GM18951 (cell line): Measurements from ENCODE around the gene TMPRSS11A.

ENCODE experiments used
- POLR2A ChIP-seq: IDR thresholded peaks from 4 replicates; pipeline ENCODE4 v1.6.1; 2011; ENCODE audit warnings: mild to moderate bottlenecking; ENCODE audit not compliant: insufficient read length, insufficient read depth; ENCODE audit errors: extremely low read depth
- in situ Hi-C: fragments of 300-500 bp; cut with MboI; formaldehyde crosslinking; loops from one replicate; pipeline ENCODE4 v1.12.0; 2022; ENCODE audit warnings: low sequenced_read_pairs, mixed read lengths, inconsistent platforms; ENCODE audit not compliant: unreplicated experiment

Gene TMPRSS11A

GRCh38 chr4:67963356-67963755 is at the start of gene TMPRSS11A:
TMPRSS11A (minus strand) TSS chr4:67963493; CDS start chr4:67963393, 100 bp downstream.
- no peak for TF ChIP-seq POLR2A
- in situ Hi-C loops = no loop called here

GRCh38 chr4:68011684-68012083 is 48.4 kb upstream of the TMPRSS11A start:
- TF ChIP-seq POLR2A = no peak
- in situ Hi-C loops = no loop called here

GRCh38 chr4:68002906-68003305 is 39.6 kb upstream of the TMPRSS11A start:
- no peak for TF ChIP-seq POLR2A
- in situ Hi-C loops = no loop called here

GRCh38 chr4:67996127-67996526 is 32.8 kb upstream of the TMPRSS11A start:
- no peak for TF ChIP-seq POLR2A
- in situ Hi-C loops = no loop called here

GRCh38 chr4:67988991-67989390 is 25.7 kb upstream of the TMPRSS11A start:
- TF ChIP-seq POLR2A = no peak
- in situ Hi-C loops = no loop called here

GRCh38 chr4:67983333-67983732 is 20.0 kb upstream of the TMPRSS11A start:
- no peak for TF ChIP-seq POLR2A

GRCh38 chr4:67980512-67980911 is 17.2 kb upstream of the TMPRSS11A start:
- no peak for TF ChIP-seq POLR2A
- in situ Hi-C loops = no loop called here

More at GRCh38 chr4:67983333-67983732, 20.0 kb upstream of the TMPRSS11A start:
- in situ Hi-C loops = no loop called here

GRCh38 chr4:67973608-67974007 is 10.3 kb upstream of the TMPRSS11A start:
- in situ Hi-C loops = no loop called here
- no peak for TF ChIP-seq POLR2A

GRCh38 chr4:67954890-67955289 is 8.4 kb downstream of the TMPRSS11A start:
- in situ Hi-C loops = no loop called here

GRCh38 chr4:67941074-67941473 is 22.2 kb downstream of the TMPRSS11A start:
- TF ChIP-seq POLR2A = no peak
- in situ Hi-C loops = no loop called here

More at GRCh38 chr4:67954890-67955289, 8.4 kb downstream of the TMPRSS11A start:
- TF ChIP-seq POLR2A = no peak

- TF ChIP-seq POLR2A = no peak
- in situ Hi-C loops = no loop called here
Measured at GRCh38 chr4:67940506-67940905, 22.8 kb downstream of the TMPRSS11A start.

GRCh38 chr4:67939195-67939594 is 24.1 kb downstream of the TMPRSS11A start:
- TF ChIP-seq POLR2A = no peak

GRCh38 chr4:67935888-67936287 is 27.4 kb downstream of the TMPRSS11A start:
- TF ChIP-seq POLR2A = no peak
- in situ Hi-C loops = no loop called here

More at GRCh38 chr4:67939195-67939594, 24.1 kb downstream of the TMPRSS11A start:
- in situ Hi-C loops = no loop called here

GRCh38 chr4:67934628-67935027 is 28.7 kb downstream of the TMPRSS11A start:
- in situ Hi-C loops = no loop called here
- TF ChIP-seq POLR2A = no peak

- in situ Hi-C loops = no loop called here
- TF ChIP-seq POLR2A = no peak
Measured at GRCh38 chr4:67933755-67934154, 29.5 kb downstream of the TMPRSS11A start.
